Astrocyte (in vitro differentiated cells and primary cell): ENCODE data around the gene CBLC. TPM values are rescaled to one million over a fixed set of nuclear protein-coding genes. Genes with fewer than 3 reads are reported as not detected.

Experiments used
- DNase-seq: peaks from one replicate; pipeline ENCODE4 v3.0.0-alpha.2; 2010; ENCODE audit warnings: low read depth
- FAIRE-seq: peaks from 2 replicates; lab custom pipeline; 2011; peaks lifted over from hg19 to GRCh38; lab: Jason Lieb, UNC
- H2AFZ ChIP-seq: 2 replicates; pipeline ENCODE4 v1.6.0; 2012; ENCODE audit warnings: low read depth, low read length, inconsistent platforms
- H3K27ac ChIP-seq: 2 replicates; pipeline ENCODE4 v1.5.1; 2011; ENCODE audit warnings: low read depth, low read length, inconsistent platforms
- H3K27me3 ChIP-seq: 2 replicates; pipeline ENCODE4 v1.6.0; 2011; ENCODE audit warnings: low read length, inconsistent platforms; ENCODE audit not compliant: insufficient read depth
- H3K36me3 ChIP-seq: 2 replicates; pipeline ENCODE4 v1.5.1; 2011; ENCODE audit warnings: low read length, inconsistent platforms; ENCODE audit not compliant: insufficient read depth
- H3K4me1 ChIP-seq: 2 replicates; pipeline ENCODE4 v1.5.1; 2011; ENCODE audit warnings: low read length, inconsistent platforms; ENCODE audit not compliant: insufficient read depth
- H3K4me2 ChIP-seq: 2 replicates; pipeline ENCODE4 v1.6.0; 2012; ENCODE audit warnings: low read length, inconsistent platforms
- H3K4me3 ChIP-seq: 2 replicates; pipeline ENCODE4 v1.5.1; 2011; ENCODE audit warnings: low read depth, mild to moderate bottlenecking, low read length, inconsistent platforms; ENCODE audit not compliant: insufficient read depth
- H3K79me2 ChIP-seq: 2 replicates; pipeline ENCODE4 v1.6.0; 2012; ENCODE audit warnings: mild to moderate bottlenecking, low read length, inconsistent platforms; ENCODE audit not compliant: insufficient read depth
- H3K9ac ChIP-seq: 2 replicates; pipeline ENCODE4 v1.6.0; 2012; ENCODE audit warnings: mild to moderate bottlenecking, low read length, inconsistent platforms
- H3K9me3 ChIP-seq: 2 replicates; pipeline ENCODE4 v1.5.1; 2012; ENCODE audit warnings: low read depth, mild to moderate bottlenecking, low read length, inconsistent platforms; ENCODE audit not compliant: insufficient read depth
- H4K20me1 ChIP-seq: 2 replicates; pipeline ENCODE4 v1.6.0; 2012; ENCODE audit warnings: low read length, inconsistent platforms; ENCODE audit not compliant: insufficient read depth
- H3K27ac Mint-ChIP-seq: one replicate; pipeline ENCODE4 v1.8.0; 2021; ENCODE audit warnings: mild to moderate bottlenecking, mixed read lengths; ENCODE audit not compliant: unreplicated experiment
- H3K27me3 Mint-ChIP-seq: one replicate; pipeline ENCODE4 v1.8.0; 2021; ENCODE audit warnings: low read depth, mixed read lengths; ENCODE audit not compliant: unreplicated experiment
- H3K36me3 Mint-ChIP-seq: one replicate; pipeline ENCODE4 v1.8.0; 2021; ENCODE audit warnings: low read depth, mixed read lengths; ENCODE audit not compliant: unreplicated experiment
- H3K4me1 Mint-ChIP-seq: one replicate; pipeline ENCODE4 v1.8.0; 2021; ENCODE audit warnings: low read depth, mixed read lengths; ENCODE audit not compliant: unreplicated experiment
- H3K4me3 Mint-ChIP-seq: one replicate; pipeline ENCODE4 v1.8.0; 2021; ENCODE audit warnings: mild to moderate bottlenecking, moderate library complexity, mixed read lengths; ENCODE audit not compliant: unreplicated experiment
- H3K9me3 Mint-ChIP-seq: one replicate; pipeline ENCODE4 v1.8.0; 2021; ENCODE audit warnings: mild to moderate bottlenecking, mixed read lengths; ENCODE audit not compliant: unreplicated experiment
- EZH2 ChIP-seq: IDR thresholded peaks from 2 replicates; pipeline ENCODE4 v1.6.1; 2012; ENCODE audit warnings: mild to moderate bottlenecking, low read length, inconsistent platforms; ENCODE audit not compliant: insufficient read depth
- total RNA-seq: library from RNA; stranded (reverse); gene quantifications from 2 replicates; pipeline ENCODE4 v1.2.1, GENCODE V29; 2021
- TF ChIP-seq, protein P1 (sequence below): IDR thresholded peaks from 2 replicates; pipeline ENCODE4 v1.5.1; 2011; ENCODE audit warnings: low read depth, mild to moderate bottlenecking, inconsistent platforms, low read length, moderate library complexity; ENCODE audit not compliant: insufficient read depth

CBLC gene
- total RNA-seq, 1 donor from 2014 or later = not detected

DNA sequence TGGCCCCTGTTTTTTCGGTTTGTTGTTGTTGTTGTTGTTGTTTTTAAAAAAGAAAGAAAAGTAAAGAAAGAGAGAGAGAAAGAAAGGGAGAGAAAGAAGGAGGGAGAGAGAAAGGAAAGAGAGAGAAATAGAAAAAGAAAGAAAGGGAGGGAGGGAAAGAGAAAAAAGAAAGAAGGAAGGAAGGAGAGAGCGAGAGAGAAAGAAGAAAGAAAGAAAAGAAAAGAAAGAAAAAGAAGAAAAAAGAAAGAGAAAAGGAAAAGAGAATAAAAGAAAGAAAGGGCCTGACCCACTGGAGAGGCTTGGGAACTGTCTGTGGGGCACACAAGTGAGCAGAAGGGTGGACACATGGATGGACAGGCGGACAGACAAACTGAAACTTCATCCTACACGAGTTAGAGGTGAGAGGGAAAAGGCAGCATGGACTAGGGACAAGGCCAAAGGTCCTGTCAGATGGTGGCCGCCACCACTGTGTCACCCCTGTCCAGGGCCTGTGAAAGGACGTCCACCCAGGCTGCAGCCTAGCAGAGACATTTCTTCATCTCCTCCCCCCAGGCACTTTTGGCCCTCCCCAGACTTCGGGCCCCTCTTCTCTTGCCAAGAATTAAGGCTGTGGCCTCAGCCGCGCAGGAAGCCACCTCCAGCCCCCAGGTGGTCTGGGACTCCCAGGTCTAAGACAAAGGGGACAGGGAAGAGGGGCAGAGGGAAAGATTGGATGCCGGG, 22.1 kb downstream of the CBLC start:
- H3K79me2 ChIP-seq = no peaks in the 10 kb centered on the region
- no peaks in the 10 kb centered on the region for H3K36me3 ChIP-seq
- Mint-ChIP-seq H3K27me3 (peaks cover 9% of the 10 kb centered on the region), H3K4me3 (no peak overlapping the region), H3K4me1 (peaks cover 1% of the 10 kb centered on the region), H3K27ac (no peak overlapping the region), H3K36me3 (no peaks in the 10 kb centered on the region), H3K9me3 (no peaks in the 10 kb centered on the region)
- H3K27ac ChIP-seq = no peak overlapping the region
- FAIRE-seq (no peak), DNase-seq (no peak)
- no peaks in the 10 kb centered on the region for H3K27me3 ChIP-seq
- H3K9ac ChIP-seq = no peak overlapping the region
- peaks cover 5% of the 10 kb centered on the region for H3K9me3 ChIP-seq
- no peaks in the 10 kb centered on the region for H4K20me1 ChIP-seq
- TF ChIP-seq, protein P1, sequence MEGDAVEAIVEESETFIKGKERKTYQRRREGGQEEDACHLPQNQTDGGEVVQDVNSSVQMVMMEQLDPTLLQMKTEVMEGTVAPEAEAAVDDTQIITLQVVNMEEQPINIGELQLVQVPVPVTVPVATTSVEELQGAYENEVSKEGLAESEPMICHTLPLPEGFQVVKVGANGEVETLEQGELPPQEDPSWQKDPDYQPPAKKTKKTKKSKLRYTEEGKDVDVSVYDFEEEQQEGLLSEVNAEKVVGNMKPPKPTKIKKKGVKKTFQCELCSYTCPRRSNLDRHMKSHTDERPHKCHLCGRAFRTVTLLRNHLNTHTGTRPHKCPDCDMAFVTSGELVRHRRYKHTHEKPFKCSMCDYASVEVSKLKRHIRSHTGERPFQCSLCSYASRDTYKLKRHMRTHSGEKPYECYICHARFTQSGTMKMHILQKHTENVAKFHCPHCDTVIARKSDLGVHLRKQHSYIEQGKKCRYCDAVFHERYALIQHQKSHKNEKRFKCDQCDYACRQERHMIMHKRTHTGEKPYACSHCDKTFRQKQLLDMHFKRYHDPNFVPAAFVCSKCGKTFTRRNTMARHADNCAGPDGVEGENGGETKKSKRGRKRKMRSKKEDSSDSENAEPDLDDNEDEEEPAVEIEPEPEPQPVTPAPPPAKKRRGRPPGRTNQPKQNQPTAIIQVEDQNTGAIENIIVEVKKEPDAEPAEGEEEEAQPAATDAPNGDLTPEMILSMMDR = no peak
- no peak for TF ChIP-seq EZH2
- no peaks in the 10 kb centered on the region for H3K4me1 ChIP-seq
- no peak overlapping the region for H2AFZ ChIP-seq
- no peak overlapping the region for H3K4me2 ChIP-seq
- H3K4me3 ChIP-seq = no peak overlapping the region

DNA sequence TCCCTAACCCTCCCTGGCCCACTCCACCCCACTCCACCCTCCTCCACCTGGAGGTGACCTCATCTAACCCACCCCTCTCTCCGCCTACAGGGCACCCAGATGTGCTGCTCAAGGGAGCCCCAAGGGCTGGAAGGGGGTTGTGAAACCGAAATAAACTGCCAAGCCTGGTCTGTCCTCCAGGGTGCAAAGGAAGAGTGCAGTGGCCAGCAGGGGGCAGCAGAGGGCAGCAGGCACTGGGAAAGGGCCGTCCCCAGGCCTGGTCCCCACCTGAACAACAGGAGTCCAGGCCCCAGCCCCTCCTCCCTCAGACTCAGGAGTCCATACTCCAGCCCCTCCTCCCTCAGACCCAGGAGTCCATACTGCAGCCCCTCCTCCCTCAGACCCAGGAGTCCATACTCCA, 22.8 kb downstream of the CBLC start:
- H3K4me3 Mint-ChIP-seq = no peak overlapping the region
- no peak overlapping the region for H3K27ac Mint-ChIP-seq
- Histone ChIP-seq H3K27ac (no peak overlapping the region), H3K36me3 (no peaks in the 10 kb centered on the region), H2AFZ (no peak overlapping the region), H3K9me3 (peaks cover 5% of the 10 kb centered on the region), H3K4me2 (no peak overlapping the region), H3K79me2 (no peaks in the 10 kb centered on the region), H3K4me1 (no peaks in the 10 kb centered on the region), H3K27me3 (no peaks in the 10 kb centered on the region), H4K20me1 (no peaks in the 10 kb centered on the region), H3K4me3 (no peak overlapping the region), H3K9ac (no peak overlapping the region)
- H3K9me3 Mint-ChIP-seq = no peaks in the 10 kb centered on the region
- no peaks in the 10 kb centered on the region for H3K36me3 Mint-ChIP-seq
- peaks cover 15% of the 10 kb centered on the region for H3K27me3 Mint-ChIP-seq
- DNase-seq (peak; percentile 18), FAIRE-seq (no peak)
- peaks cover 1% of the 10 kb centered on the region for H3K4me1 Mint-ChIP-seq
- TF ChIP-seq EZH2 = no peak
- TF ChIP-seq, protein P1 = peak; percentile 77
